NCI-H1694 treated with DMSO at 0.1 percent for 48 hours (cell line): ENCODE data around the gene BGLAP.
A peak's percentile ranks its signal among the peaks of the same experiment; 100 is the strongest.

Experiments used
- DNase-seq: peaks from one replicate; lab custom pipeline; 2025; lab: John Stamatoyannopoulos, UW

BGLAP gene

DNA sequence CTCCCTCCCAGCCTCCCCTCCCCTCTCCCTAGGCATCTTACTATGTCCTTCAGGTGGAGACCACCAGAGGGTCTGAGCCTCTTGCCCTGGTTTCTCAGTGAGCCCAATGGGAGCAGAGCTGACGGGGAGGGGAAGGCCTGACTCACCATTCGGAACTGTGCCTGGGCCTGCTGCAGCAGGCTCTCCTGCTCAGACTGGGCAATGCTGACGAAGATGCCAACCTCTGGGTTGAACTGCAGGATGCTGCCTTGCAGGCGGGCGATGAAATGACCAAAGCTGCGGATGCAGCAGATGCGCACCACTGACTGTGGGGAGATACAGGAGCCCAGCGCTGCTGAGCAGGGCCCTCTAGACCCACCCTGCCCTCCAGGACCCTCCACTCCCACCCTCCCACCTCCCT is 16.9 kb downstream of the BGLAP start:
- DNase-seq = no peak

DNA sequence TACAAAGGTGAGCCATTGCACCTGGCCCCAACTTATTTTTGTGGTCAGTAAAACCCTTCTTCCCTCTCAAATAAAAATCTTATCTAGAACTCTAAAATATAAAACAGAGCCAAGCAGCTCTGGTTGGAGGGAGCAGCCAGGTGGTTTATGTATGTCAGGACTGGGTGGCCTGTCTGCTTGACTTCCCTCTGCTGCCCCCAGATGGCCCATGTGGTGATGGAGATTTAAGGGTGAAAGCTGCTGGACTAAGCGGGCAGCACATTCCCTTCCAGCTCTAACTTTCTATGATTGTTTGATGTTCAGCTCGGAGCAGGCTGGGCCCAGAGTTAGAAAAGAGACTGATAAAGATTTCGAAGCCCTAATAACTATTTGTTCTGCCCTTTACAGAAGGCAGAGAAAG is 17.8 kb downstream of the BGLAP start:
- DNase-seq = no peak

DNA sequence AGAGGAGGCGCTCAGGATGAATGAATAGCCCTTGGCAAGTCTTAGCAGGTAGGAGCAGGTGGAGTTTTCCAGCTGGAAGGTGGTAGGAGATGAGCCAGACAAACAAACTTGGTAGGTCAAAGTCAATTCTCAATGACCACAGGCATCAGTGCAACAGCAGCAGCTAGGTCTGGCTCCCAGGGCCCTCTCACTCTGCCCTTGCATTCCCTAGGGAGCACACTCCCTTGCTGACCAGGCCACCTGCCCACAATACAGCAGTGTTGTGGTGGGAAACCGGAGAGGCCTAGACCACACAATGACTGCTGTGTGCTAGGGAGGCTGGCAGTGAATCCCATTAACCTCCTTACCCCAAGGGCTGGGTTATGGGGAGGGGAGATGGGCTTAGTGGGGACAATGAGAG is 18.9 kb downstream of the BGLAP start:
- no peak for DNase-seq

DNA sequence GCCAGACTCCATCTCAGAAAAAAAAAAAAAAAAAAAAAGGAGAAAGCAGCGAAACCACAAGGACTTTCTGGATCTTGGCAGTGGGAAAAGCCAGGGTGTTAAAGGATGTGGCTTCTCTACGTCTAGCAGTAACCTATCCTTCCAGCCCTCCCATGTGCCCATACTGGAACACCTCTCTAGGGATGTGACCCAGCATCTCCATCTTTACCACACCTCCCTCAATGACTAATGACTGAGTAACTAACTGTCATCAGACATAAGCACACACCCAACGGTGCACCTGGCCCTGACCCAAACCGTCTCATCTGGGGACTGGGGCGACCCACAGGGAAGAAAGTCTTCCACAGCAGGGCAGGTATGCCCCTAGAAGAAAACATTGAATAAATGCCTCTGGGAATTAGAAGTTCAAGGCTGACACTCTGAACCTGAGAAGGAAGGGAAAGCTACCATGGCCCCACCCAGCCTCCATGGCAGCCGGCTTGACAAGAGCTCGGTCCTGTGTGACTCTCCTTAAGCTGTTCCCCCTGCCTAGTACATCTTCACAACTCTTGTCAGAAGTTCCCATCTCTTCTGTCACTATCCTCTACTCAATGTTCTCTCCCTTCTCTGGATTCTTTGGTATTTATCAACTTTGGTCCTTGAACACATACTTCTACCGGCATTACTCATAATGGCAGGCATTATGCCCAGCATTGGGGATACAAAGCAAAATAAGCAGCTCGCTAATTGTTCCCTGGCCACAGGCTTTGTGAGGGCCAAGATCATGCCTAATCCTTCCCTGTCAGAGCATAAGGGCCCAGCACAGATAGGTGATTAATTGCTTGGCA is 20.7 kb downstream of the BGLAP start:
- DNase-seq = no peak

DNA sequence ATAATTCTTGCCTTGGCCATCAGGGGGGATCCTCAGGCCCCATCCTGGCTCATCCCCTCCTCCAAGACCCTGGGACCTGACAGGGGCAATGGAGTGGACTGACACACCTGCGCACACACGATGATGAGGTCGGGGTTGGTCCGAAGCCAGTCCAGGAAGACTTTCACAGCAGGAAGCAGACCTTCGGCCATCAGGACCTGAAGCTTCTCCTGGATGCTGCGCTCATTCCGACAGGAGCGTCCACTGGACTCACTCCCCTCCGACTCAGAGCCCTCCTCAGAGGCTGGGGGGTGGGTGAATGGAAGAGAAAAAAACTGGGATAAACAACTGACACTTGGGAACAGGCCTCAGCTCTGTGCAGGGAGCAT is 21.3 kb downstream of the BGLAP start:
- no peak for DNase-seq

DNA sequence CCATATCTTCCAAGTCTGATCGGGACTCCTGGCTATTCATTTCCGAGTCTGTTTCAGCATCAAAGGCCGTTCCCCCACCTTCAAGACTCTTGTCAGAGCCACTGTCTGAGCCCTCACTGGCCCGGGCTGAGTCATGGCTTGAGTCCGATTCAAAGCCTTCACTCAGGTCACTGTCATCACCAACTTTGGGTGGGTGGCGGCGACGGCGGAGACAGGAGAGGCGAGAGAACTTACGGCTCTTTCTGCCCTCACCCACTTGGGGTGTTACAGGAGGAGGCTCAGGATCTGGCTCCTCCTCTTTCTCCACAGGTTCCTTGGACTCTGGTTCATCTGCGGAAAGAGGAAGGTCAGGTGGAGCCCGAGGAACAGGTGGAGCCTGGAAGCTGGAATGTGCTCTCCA is 24.1 kb downstream of the BGLAP start:
- no peak for DNase-seq

DNA sequence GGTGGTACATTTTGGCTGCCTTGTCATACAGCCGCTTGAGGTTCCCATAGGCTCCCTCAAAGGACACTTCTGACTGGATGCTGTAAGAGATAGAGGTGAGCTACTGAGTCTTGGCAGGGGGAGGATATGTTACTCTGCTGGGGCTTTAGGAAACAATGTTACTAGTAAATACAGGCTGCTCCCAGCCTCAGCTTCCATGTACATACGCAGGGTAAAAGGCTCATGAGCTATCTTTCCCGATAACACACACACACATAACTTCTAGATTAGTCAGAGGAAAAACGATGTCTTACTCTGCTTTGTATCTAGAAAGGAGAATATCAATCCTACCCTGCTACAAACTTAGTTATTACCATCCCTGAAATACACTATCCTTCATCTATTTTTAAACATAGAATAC is 26.4 kb downstream of the BGLAP start:
- DNase-seq = no peak

DNA sequence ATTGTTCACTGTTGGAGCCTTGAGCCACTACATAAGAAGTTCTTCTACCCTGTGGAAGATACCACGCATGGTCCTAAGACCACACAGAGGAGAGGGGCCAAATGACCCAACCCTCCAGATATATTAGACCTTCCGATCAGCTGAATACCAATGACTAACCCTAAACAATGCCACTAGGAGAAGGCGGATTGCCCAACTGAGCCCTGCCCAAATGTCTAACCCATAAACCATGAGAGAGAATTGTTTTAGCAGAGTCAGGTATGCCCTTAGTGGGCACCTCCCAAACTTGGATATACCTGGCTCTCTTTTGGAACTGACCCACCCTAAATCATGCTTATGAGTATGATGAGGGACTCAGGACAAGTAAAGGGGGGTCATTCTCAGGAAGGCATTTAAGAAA is 28.3 kb downstream of the BGLAP start:
- no peak for DNase-seq

DNA sequence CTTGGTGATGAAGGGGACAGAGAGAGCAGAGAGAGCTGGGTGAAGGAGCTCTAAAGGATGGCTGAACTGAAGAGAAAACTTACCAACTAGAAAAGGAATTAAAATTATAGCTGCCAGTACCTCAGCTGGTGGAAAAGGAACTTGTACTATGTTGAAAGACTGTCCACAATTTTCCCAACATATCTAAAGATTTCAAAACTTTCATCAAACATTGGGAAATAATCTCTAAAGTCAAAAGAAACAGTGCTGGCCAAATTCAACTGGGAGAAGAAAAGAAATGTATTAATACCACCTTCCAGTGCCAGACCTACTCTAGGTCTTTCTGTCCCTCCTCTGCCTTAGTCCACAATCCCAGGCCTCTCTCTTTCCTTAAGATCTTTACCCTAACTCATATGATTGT is 34.5 kb downstream of the BGLAP start:
- no peak for DNase-seq

DNA sequence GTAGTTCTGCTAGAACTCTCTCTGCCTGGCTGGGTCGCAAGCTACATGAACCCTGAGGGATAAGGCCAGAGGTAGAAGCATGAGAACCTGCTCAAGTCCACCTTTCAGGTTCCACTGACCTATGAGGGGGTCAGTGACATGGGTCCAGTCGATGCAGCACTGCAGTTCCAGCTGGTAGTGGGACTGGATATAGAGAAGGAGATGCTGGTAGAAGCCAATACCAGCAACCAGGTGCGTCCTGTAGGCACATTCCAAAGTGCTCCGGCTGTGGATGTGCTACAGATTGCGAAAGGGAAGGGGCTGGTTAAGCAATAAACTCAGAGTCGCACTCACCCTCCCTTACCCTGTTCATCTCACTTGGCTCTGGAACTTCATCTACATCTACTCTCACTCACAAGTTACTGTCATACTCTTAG is 35.0 kb downstream of the BGLAP start:
- no peak for DNase-seq

DNA sequence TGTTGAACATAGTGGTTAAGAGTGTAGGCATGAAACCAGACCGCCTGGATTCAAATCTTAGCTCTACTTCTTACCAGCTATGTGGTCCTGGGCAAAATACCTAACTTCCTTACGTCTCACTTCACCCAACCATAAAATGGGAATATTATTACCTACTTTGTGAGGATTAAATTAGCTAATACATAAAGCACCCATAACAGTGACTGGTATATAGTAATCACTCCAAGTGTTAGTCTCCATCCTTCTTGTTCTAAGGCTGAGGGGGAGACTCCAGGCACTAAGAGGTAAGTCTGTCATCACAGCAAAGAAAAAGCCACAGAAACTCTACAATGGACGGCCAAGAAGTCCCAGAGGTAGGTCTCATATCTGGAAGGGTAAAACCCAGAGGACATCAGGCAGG is 37.9 kb downstream of the BGLAP start:
- DNase-seq = no peak

DNA sequence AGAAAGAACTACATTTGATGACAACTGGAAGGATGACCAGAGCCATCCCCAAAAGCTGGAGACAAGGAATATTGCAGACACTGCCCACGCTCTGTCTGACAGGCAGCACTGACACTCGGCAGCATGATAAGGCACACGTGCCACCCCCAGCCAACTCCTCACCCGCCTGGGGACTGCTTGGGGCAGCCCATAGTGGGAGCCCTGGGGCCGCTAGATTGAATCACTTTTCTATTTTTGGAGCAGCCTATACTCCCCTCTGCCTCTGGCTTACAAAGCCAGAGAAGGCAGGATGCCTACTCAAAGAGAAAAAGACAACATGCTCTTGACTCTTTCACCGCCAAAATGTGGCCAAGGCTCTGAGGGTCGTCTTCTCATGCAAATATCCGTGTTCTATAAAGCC is 39.3 kb downstream of the BGLAP start:
- peak; percentile 32 for DNase-seq

DNA sequence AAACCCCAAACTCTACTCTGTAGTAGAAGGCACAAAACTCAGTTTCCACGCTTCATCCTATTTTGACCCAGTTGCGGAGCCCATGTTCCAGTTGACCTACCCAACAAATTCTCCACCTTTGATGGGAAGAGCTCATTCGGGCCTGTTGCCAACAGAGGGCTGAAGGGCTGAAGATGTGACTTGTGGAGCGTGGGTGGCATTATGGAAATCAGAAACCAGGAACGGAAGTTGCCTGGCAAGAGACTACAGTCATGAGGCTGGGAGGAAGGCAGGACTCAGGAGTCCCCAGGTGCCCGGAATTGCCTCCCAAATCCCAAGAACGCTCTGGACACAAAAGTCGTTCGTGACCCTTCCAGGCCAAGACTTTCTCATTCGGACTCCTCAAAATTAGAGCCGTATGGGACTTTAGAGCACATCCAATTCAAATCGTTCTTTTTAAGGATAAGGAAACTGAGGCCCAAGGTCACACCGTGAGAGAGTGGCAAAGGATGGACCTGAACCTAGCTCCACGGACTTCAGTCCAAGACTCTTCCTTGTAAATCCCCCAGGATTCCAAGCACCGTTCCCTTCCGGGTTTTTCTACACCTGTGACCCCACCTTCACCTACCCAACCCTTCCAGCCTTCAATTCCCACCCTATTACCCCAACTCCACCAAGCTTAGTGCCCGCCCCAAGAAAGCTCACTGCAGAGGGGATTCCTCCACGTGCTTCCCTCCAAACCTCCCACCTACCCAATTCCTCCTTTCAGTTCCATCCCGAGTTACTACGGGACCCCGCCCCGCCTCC is 39.9 kb downstream of the BGLAP start:
- DNase-seq = peak; percentile 52

DNA sequence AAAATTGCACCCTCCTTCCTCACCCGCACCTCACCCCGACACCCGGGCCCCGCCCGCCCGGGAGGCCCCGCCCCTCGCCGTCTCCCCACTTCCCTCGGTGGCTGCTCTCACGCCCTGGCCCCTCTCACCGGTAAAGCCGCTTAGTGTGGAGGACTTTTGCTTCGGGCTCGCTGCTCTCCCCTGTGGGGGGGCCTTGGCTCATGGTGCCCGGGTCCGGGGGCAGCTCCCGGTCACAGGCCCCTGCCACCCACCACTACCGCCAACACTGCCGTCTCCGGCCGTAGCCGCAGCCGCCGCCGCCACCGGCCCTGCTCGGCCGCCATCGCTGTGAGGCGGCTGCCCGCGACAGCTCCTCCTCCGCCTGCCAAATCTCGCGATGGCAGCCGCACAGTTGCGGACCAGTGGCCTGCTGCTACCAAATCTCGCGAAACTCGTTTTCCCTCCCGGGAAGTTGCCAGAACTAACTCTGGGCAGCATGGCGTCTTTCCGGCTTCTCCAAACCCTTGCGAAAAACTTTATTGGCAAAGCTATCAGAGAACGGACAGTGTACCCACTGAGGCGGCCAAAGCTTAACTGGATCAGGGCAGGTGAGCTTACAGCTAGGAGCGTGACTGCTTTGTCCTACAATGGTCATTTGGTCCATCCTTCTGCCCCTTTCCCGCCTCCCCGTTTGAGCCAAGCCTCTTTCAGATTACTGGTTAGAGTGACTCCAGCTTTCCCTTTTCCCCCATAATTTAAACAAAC is 40.7 kb downstream of the BGLAP start, which contains the start of gene SMG5:
SMG5 (minus strand) TSS at position 347 of the 744 bp plus-strand sequence; CDS start at position 202, 145 bp downstream.
- peak; percentile 99 for DNase-seq

DNA sequence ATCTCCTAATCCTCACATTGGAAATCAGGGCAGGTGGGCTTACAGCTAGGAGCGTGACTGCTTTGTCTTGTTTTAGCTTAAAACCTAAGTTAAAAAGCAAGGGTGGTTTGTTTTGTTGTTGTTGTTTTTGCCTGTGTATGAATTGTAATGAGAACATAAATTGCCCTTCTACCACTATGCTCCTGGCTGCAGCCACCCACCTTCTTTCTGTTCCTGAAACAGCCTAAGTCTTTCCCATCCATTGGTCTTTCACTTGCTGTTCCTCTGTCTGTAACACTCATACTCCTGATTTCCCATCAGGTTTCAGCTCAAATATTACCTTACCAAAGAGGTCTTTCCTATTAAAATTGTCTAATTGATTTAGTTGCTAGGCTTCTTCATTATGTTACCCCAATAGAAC is 41.5 kb downstream of the BGLAP start:
- DNase-seq = no peak

DNA sequence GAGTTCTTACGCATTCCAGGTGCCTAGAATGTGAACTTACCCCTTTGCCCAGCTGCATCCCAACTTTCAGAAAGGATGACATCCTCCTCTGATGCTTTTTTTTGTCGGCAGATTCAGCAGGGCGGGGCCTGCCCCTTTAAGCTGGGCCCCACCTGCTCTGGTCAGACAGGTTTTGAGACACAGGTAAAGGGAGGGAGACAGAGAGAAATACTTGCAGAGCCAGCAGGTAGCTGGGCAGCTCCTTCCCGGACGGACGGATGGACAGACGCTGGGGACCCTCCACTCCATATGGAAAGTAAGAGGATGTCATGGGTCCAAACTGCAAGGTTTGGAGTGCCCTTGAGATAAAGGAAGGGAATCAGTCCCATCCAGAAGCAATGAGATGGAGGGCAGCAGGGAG is 42.1 kb downstream of the BGLAP start, which contains the start of gene TMEM79:
TMEM79 (plus strand) TSS at position 214 of the 400 bp plus-strand sequence. CDS start 902 bp downstream, outside the sequence.
- no peak for DNase-seq

DNA sequence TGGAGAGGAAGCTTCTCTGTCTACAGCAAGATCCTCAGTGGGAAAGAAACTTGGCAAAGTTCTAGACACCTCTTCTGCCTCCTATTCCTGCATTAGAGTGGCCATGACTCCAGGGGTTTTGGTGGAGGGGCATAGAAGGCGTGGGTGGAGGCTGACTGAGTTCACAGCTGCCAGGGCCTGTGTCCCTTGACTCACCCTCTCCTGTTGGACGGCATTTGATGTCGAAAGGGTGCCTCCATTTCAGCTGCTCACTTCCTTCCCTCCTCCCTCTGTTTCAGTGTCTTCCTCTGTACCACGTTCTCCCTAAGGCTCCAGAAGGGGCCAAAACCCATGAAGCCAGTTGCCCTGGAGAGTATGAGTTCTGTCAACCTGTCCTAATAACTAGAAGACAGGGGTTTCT is 42.8 kb downstream of the BGLAP start:
- no peak for DNase-seq

DNA sequence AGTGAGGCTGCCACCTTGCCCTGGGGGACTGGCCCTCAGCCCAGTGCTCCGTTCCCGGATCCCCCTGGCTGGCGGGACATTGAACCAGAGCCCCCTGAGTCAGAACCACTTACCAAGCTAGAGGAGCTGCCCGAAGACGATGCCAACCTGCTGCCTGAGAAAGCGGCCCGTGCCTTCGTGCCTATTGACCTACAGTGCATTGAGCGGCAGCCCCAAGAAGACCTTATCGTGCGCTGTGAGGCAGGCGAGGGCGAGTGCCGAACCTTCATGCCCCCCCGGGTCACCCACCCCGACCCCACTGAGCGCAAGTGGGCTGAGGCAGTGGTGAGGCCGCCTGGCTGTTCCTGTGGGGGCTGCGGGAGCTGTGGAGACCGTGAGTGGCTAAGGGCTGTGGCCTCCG is 43.5 kb downstream of the BGLAP start:
- DNase-seq = no peak

DNA sequence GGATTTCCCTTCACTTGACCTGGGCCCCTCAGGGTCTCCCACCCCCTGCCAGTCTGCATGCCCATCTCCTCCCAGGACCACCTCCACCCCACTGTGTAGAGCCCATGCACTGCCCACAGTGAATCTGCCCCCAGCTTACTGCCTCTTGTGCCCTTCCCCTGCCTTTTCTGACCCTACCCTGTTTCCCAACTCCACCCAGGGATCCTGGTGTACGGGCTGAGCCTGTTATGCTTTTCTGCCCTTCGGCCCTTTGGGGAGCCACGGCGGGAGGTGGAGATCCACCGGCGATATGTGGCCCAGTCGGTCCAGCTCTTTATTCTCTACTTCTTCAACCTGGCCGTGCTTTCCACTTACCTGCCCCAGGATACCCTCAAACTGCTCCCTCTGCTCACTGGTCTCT is 44.1 kb downstream of the BGLAP start:
- DNase-seq = no peak

DNA sequence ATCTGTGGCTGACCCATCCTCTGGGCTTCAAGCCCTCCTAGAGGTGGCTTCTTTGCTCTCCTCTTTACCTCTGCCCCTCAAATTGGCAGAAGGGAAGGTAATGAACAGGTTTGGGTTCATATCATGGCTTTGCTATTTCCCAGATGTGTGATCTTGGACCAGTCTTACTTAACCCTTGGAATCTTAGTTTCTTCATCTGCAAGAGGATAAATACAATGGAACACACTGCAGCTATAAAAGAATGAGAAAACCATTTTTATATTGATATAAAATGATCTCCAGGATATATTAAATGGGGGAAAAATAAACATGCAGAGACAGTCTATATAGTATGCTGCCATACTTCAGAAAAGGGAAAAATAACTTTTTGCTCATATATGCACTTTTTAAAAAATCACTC is 47.9 kb downstream of the BGLAP start:
- no peak for DNase-seq

DNA sequence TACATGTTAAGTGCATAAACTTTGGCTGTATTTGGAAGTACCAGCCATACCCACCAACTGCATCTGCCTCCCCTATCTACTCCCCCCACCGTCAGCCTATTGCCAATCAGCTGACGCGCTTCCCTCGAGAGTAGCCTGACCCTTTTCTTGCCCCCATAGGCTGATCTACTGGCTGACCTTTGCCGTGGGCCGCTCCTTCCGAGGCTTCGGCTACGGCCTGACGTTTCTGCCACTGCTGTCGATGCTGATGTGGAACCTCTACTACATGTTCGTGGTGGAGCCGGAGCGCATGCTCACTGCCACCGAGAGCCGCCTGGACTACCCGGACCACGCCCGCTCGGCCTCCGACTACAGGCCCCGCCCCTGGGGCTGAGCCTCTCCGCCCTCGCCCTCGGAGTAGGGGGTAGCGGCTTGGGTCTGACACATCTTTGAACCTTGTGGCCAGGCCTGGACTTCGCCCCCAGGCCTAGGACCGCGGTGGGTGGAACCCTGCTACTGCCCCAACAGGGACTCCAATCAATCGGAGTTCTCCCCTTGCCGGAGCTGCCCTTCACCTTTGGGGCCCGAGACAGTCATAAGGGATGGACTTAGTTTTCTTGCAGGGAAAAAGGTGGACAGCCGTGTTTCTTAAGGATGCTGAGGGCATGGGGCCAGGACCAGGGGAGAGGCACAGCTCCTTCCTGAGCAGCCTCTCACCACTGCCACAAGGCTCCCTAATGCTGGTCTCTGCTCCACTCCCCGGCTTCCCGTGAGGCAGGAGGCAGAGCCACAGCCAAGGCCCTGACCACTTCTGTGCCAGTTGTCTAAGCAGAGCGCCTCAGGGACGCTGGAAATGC is 49.5 kb downstream of the BGLAP start:
- DNase-seq = no peak
